OCI-LY1 (cell line): Measurements from ENCODE around the gene PSD2.

Experiments
- CTCF ChIP-seq: fragments of 200-600 bp; sonication (generic), shearing (Covaris generic); IDR thresholded peaks from 2 replicates; pipeline ENCODE4 v1.5.1; 2017; ENCODE audit warnings: mild to moderate bottlenecking, antibody characterized with exemption, low read length, moderate library complexity, mixed read lengths
- EZH2 ChIP-seq: fragments of 200-600 bp; sonication (generic), shearing (Covaris generic); IDR thresholded peaks from 2 replicates; pipeline ENCODE4 v1.8.0; 2017; ENCODE audit warnings: borderline replicate concordance, mixed run types, mild to moderate bottlenecking, antibody characterized with exemption, low read length, moderate library complexity, mixed read lengths

DNA sequence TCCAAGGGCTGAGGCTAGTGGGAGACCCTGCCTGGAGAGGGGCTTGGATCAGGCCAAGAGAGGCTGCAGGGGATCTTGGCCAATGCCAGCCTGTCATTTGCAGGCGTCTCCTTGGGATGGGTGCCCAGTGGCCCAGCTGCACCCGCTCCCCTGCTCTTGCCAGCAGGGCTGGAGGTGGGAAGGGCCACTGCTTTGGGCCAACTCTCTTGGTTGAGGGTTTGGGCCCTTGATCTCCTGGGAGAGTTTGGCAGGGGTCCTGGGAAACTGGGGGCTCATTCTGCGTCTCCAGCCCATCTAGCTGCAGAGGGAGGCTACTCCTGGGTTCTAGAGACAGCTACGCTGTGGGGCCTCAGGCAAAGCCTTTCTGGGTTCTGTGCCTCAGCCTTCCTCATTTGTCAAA lies 10.5 kb downstream of the PSD2 start:
- TF ChIP-seq CTCF: no peak
- no peak for TF ChIP-seq EZH2
